ENCODE results near the gene ANK3. TPM values are rescaled to one million over a fixed set of nuclear protein-coding genes. Genes with fewer than 3 reads are reported as not detected.

The ANK3 gene
- total and polyA plus RNA-seq, 2 donors (not counting 1 experiment from before 2014, with no cell fraction given) = 0.50 to 0.79 TPM

GRCh38 chr10:60139798-60140566, 249.7 kb downstream of the ANK3 start:
- TF ChIP-seq CTCF (conservative IDR thresholded peaks at IDR 0.05 in 1 of 2, IDR thresholded peaks at IDR 0.05 in 1 of 2; ENCODE audit: low read depth in 1 of 2, low read length in 2 of 2) = no peak
- no peak for TF ChIP-seq EZH2 (IDR thresholded peaks at IDR 0.05; ENCODE audit: low read length, missing control alignments)
- Histone ChIP-seq H3K27ac (ENCODE audit: insufficient read depth, low read length) (no peak overlapping the region), H3K36me3 (ENCODE audit: control insufficient read depth, insufficient read depth, low read length) (no peaks in the 10 kb centered on the region), H3K4me3 (replicated peaks in 1 of 4; ENCODE audit: control extremely low read depth in 1 of 4, insufficient read depth in 1 of 4, low read depth in 3 of 4, low read length in 4 of 4) (peak overlapping the region in 1 of 4 experiments; percentile 45), H3K4me2 (ENCODE audit: extremely low read depth, insufficient read depth, low read length) (peak overlapping the region; percentile 11), H3K27me3 (ENCODE audit: control insufficient read depth, insufficient read depth, low read length) (no peaks in the 10 kb centered on the region), H3K9ac (ENCODE audit: insufficient read depth, low read length) (no peak overlapping the region), H2AFZ (ENCODE audit: low read length) (no peak overlapping the region), H3K9me3 (ENCODE audit: control insufficient read depth, insufficient read depth, low read depth, low read length) (no peaks in the 10 kb centered on the region), H4K20me1 (ENCODE audit: control insufficient read depth, extremely low read depth, insufficient read depth, low read length) (no peaks in the 10 kb centered on the region), H3K79me2 (ENCODE audit: control insufficient read depth, insufficient read depth, low read length) (no peaks in the 10 kb centered on the region), H3K4me1 (ENCODE audit: control insufficient read depth, extremely low read depth, insufficient read depth, low read length) (peaks cover 5% of the 10 kb centered on the region)
- peak; percentile 78 to 84 for DNase-seq (ENCODE audit: low read depth in 2 of 2)

GRCh38 chr10:60139290-60139689, 250.4 kb downstream of the ANK3 start:
- no peak for DNase-seq (ENCODE audit: low read depth in 2 of 2)
- Histone ChIP-seq H3K36me3 (ENCODE audit: control insufficient read depth, insufficient read depth, low read length) (no peaks in the 10 kb centered on the region), H4K20me1 (ENCODE audit: control insufficient read depth, extremely low read depth, insufficient read depth, low read length) (no peaks in the 10 kb centered on the region), H3K27ac (ENCODE audit: insufficient read depth, low read length) (no peak overlapping the region), H3K4me2 (ENCODE audit: extremely low read depth, insufficient read depth, low read length) (no peak overlapping the region), H3K27me3 (ENCODE audit: control insufficient read depth, insufficient read depth, low read length) (no peaks in the 10 kb centered on the region), H3K4me3 (replicated peaks in 1 of 4; ENCODE audit: control extremely low read depth in 1 of 4, insufficient read depth in 1 of 4, low read depth in 3 of 4, low read length in 4 of 4) (peak overlapping the region in 1 of 4 experiments; percentile 45), H3K9me3 (ENCODE audit: control insufficient read depth, insufficient read depth, low read depth, low read length) (no peaks in the 10 kb centered on the region), H3K9ac (ENCODE audit: insufficient read depth, low read length) (no peak overlapping the region), H3K4me1 (ENCODE audit: control insufficient read depth, extremely low read depth, insufficient read depth, low read length) (peaks cover 5% of the 10 kb centered on the region), H3K79me2 (ENCODE audit: control insufficient read depth, insufficient read depth, low read length) (no peaks in the 10 kb centered on the region), H2AFZ (ENCODE audit: low read length) (no peak overlapping the region)
- TF ChIP-seq EZH2 (IDR thresholded peaks at IDR 0.05; ENCODE audit: low read length, missing control alignments) (no peak), CTCF (conservative IDR thresholded peaks at IDR 0.05 in 1 of 2, IDR thresholded peaks at IDR 0.05 in 1 of 2; ENCODE audit: low read depth in 1 of 2, low read length in 2 of 2) (no peak)

- Histone ChIP-seq H4K20me1 (ENCODE audit: control insufficient read depth, extremely low read depth, insufficient read depth, low read length) (no peaks in the 10 kb centered on the region), H2AFZ (ENCODE audit: low read length) (no peak overlapping the region), H3K4me3 (replicated peaks in 1 of 4; ENCODE audit: control extremely low read depth in 1 of 4, insufficient read depth in 1 of 4, low read depth in 3 of 4, low read length in 4 of 4) (no peak overlapping the region), H3K9me3 (ENCODE audit: control insufficient read depth, insufficient read depth, low read depth, low read length) (no peaks in the 10 kb centered on the region), H3K27ac (ENCODE audit: insufficient read depth, low read length) (no peak overlapping the region), H3K4me1 (ENCODE audit: control insufficient read depth, extremely low read depth, insufficient read depth, low read length) (peaks cover 5% of the 10 kb centered on the region), H3K27me3 (ENCODE audit: control insufficient read depth, insufficient read depth, low read length) (no peaks in the 10 kb centered on the region), H3K79me2 (ENCODE audit: control insufficient read depth, insufficient read depth, low read length) (no peaks in the 10 kb centered on the region), H3K36me3 (ENCODE audit: control insufficient read depth, insufficient read depth, low read length) (no peaks in the 10 kb centered on the region), H3K4me2 (ENCODE audit: extremely low read depth, insufficient read depth, low read length) (no peak overlapping the region), H3K9ac (ENCODE audit: insufficient read depth, low read length) (no peak overlapping the region)
- DNase-seq (ENCODE audit: low read depth in 2 of 2) = no peak
- TF ChIP-seq CTCF (conservative IDR thresholded peaks at IDR 0.05 in 1 of 2, IDR thresholded peaks at IDR 0.05 in 1 of 2; ENCODE audit: low read depth in 1 of 2, low read length in 2 of 2) = no peak
- TF ChIP-seq EZH2 (IDR thresholded peaks at IDR 0.05; ENCODE audit: low read length, missing control alignments) = no peak
These were observed 250.8 kb downstream of the ANK3 start for GRCh38 chr10:60138842-60139241.

All from fibroblast of lung (primary cell).